AG10803 (cell line): ENCODE data around the gene GJA8.
"Not testable (repeated sequence)": the region's sequence is repeated elsewhere in the genome, so short reads cannot be mapped to it uniquely, and the experiment has no call there.

Experiments
- DNase-seq: peaks from one replicate; pipeline ENCODE4 v3.0.0; 2010; ENCODE audit warnings: low read depth
- H3K4me3 ChIP-seq: 2 replicates; pipeline ENCODE4 v1.5.1; 2011; ENCODE audit warnings: mild to moderate bottlenecking, low read length, control low read depth
- TF ChIP-seq, protein P1 (sequence below): conservative IDR thresholded peaks from 2 replicates; pipeline ENCODE4 v1.5.1; 2011; ENCODE audit warnings: mild to moderate bottlenecking, low read length, control low read depth, inconsistent platforms

Gene GJA8

DNA sequence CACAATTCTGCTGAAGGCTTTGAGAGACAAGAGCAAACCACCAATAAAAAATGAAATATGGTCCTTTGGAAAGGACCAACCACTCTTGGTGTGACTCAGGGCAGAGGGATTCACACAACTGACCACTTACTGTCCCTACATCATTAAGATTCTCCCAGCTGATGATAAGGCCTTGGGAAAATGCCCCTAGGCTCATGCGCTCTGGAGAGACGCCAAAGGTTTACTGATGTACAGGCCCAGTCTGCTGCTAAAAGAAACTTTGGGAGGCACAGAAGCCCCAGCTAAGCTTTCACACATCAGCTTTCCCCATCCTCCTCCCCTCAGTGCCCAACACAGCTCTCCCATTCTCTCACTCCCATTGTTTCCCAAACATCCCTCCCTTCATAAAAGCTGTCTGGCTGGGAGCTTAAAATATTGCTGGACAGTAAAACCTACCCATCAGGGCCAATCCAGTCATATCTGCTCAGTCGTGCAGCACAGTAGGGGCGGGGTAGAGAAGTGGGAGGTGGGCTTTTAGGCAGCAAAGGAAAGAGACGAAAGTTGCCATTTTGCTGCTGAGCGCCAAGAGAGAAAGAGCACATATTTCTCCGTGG is at the start of gene GJA8:
Gene GJA8, plus strand, starts transcription at position 543 of the 593 bp plus-strand sequence. CDS start 5,161 bp downstream, outside the sequence.
- DNase-seq: no peak
- no peak within 1 kb of the TSS for H3K4me3 ChIP-seq
- TF ChIP-seq, protein P1, sequence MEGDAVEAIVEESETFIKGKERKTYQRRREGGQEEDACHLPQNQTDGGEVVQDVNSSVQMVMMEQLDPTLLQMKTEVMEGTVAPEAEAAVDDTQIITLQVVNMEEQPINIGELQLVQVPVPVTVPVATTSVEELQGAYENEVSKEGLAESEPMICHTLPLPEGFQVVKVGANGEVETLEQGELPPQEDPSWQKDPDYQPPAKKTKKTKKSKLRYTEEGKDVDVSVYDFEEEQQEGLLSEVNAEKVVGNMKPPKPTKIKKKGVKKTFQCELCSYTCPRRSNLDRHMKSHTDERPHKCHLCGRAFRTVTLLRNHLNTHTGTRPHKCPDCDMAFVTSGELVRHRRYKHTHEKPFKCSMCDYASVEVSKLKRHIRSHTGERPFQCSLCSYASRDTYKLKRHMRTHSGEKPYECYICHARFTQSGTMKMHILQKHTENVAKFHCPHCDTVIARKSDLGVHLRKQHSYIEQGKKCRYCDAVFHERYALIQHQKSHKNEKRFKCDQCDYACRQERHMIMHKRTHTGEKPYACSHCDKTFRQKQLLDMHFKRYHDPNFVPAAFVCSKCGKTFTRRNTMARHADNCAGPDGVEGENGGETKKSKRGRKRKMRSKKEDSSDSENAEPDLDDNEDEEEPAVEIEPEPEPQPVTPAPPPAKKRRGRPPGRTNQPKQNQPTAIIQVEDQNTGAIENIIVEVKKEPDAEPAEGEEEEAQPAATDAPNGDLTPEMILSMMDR: no peak

DNA sequence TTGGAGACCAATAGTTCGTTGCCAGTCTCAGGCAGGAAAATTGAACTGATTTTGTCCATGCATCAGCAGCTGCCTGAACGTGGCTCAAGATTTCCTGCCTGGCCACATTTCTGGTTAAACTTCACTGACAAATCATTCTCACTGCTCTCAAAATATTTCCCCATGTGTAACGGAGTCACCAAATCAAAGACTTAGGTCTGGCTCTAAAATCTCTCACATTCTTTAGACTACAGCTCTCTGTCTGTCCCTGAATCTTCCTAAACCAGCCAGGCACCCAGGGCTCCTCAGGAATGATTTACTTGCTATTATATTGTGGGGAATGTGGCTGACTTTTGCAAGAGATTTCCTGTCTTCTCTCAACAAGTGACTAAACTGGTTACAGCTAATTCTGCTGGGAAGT is 49.2 kb upstream of the GJA8 start:
- DNase-seq: peak; percentile 93
- no peak overlapping the region for H3K4me3 ChIP-seq
- TF ChIP-seq, protein P1: no peak

DNA sequence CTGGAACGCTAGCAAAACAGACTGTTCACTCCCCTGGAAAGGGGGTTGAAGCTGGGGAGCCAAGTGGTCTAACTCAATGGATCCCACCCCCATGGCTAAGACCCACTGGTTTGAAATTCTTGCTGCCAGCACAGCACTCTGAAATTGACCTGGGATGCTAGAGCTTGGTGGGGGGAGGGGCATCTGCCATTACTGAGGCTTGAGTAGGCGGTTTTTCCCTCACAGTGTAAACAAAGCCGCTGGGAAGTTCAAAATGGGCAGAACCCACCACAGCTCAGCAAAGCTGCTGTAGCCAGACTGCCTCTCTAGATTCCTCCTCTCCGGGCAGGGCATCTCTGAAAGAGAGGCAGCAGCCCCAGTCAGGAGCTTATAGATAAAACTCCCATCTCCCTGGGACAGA is 47.6 kb upstream of the GJA8 start:
- not testable (repeated sequence) for H3K4me3 ChIP-seq

DNA sequence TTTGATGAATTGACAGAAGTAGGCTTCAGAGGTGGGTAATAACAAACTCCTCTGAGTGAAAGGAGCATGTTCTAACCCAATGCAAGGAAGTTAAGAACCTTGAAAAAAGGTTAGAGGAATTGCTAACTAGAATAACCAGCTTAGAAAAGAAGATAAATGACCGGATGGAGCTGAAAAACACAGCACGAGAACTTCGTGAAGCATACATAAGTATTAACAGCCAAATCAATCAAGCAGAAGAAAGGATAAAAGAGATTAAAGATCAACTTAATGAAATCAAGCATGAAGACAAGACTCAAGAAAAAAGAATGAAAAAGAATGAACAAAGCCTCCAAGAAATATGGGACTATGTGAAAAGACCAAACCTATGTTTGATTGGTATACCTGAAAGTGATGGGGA is 46.6 kb upstream of the GJA8 start:
- not testable (repeated sequence) for DNase-seq, H3K4me3 ChIP-seq

More for the DNA sequence above, 47.6 kb upstream of the GJA8 start:
- DNase-seq: not testable (repeated sequence)

DNA sequence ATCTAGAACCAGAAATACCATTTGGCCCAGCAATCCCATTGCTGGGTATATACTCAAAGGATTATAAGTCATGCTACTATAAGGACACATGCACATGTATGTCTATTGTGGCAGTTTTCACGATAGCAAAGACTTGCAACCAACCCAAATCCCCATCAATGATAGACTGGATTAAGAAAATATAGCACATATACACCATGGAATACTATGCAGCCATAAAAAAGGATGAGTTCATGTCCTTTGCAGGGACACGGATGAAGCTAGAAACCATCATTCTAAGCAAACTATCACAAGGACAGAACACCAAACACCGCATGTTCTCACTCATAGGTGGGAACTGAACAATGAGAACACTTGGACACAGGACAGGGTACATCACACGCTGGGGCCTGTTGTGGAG is 35.4 kb upstream of the GJA8 start:
- not testable (repeated sequence) for DNase-seq, H3K4me3 ChIP-seq

DNA sequence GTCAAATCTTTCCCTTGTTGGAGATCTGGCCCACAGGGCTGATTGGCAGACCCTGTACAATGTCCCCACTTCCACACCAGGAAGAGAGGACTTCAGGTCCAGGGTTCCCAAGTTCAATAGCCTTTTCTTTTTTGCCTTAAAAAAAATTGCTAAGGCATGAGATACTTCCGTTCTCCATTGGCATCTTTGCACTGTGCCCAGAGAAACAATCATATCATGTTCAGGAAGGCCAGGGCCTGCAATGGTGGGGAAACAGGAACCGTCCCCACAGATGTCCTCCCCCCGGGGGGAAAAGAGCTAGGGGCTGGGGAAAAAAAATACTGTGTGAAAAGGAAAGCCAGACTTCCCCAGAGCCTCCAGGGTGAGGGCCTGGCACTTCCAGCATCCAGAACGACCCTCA is 24.6 kb upstream of the GJA8 start:
- DNase-seq: no peak
- TF ChIP-seq, protein P1: no peak
- no peak overlapping the region for H3K4me3 ChIP-seq

DNA sequence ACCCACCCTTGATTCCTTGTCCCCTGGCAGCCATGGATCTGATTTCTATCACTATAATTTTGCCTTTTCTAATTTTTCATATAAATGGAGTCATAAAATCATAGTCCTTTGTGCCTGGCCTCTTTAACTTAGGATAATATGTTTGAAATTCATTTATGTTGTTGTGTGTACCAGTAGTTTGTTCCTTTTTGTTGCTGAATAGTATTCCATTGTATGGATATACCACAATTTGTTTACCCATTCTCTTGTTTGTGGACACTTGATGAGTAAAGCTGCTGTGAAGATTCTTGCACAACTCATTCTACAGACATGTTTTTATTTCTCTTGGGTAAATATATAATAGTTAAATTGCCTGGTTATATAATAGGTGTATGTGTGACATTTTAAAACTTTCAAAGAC is 22.7 kb upstream of the GJA8 start:
- H3K4me3 ChIP-seq: no peak overlapping the region
- TF ChIP-seq, protein P1: no peak
- no peak for DNase-seq

DNA sequence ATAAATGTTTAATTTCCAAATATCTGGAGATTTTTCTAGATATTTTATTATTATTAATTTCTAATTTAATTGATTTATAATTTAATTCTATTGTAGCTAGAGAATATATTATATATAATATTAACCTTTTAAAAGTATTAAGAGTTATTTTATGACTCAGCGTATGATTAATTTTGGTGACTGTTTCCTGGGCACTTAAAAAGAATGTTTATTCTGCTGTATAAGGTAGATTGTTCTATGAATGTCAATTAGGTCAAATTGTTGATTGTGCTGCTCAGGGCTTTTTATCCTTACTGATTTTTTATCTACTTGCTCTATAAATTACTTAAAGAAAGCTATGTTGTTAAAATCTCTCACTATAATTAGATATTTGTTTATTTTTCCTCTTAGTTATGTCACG is 20.1 kb upstream of the GJA8 start:
- no peak for DNase-seq
- H3K4me3 ChIP-seq: no peak overlapping the region
- TF ChIP-seq, protein P1: no peak

DNA sequence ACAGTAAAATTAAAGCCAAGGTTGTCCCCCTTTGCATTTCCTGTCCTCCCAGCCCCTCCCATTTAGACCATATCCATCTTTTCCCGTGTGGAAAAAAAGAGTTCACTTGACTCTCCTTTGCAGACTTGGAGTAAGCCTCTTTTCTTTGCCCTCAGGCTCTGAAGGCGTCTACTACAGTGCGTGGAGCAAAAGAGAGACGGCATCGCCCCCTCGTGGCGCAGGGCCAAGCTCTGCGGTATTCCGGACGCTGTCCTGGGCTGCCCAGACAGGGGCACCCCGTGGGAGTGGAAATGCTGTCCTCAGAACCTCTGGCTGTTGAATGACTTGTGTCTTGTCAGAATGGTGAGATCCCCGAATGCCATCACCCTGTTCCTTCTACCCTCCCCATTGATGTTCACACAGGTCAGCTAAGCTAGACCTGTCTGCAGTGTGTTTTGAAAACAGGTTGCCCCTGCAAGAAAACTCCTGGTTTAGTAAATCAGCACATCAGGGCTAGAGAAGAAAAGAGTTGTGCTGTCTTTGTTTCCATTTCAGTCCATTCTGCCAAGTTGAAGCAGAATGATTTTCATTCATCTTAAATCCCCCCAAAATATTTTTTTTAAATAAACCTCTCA is 12.3 kb upstream of the GJA8 start:
- TF ChIP-seq, protein P1: peak; percentile 43
- H3K4me3 ChIP-seq: no peak overlapping the region
- peak; percentile 14 for DNase-seq
